K562 treated with DMSO at 1 percent for 24 hours (cell line): Measurements from ENCODE around the gene IKBKE. TPM values are rescaled to one million over a fixed set of nuclear protein-coding genes. Genes with fewer than 3 reads are reported as not detected.

Experiments used
- total RNA-seq: library from RNA; unstranded; fragments of 300-600 nt; gene quantifications from 2 replicates; pipeline ENCODE4 v1.2.3, GENCODE V29; 2022; ENCODE audit warnings: low read depth; ENCODE audit not compliant: insufficient read depth

The IKBKE gene
- total RNA-seq = 16.1 and 21.1 TPM in 2 replicates

GRCh38 chr1:206469933-206470691 lies at the start of gene IKBKE:
TSS of gene IKBKE (plus strand) at chr1:206470476. CDS start at chr1:206473228, 2,752 bp downstream.

DNA sequence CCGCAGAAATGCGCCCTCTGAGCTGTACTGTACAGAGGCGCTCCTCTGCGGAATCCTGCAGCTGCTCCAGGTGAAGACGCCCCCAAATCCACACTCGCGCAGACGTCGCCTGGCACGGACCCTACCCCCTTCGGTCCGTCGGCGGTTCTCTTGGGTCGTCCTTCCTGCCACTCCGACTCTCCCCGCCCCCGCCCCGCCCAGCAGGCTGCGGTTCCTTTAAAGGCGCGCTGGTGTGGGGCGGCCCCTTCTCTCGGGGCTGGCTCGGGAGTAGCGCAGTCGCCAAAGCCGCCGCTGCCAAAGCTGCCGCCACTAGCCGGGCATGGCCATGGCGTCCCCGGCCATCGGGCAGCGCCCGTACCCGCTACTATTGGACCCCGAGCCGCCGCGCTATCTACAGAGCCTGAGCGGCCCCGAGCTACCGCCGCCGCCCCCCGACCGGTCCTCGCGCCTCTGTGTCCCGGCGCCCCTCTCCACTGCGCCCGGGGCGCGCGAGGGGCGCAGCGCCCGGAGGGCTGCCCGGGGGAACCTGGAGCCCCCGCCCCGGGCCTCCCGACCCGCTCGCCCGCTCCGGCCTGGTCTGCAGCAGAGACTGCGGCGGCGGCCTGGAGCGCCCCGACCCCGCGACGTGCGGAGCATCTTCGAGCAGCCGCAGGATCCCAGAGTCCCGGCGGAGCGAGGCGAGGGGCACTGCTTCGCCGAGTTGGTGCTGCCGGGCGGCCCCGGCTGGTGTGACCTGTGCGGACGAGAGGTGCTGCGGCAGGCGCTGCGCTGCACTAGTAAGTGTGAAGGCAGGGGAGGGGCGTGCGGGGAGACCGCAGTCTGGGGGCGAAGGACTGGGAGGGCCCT lies 37.2 kb downstream of the IKBKE start, which contains the start of gene RASSF5:
RASSF5 (plus strand) TSS at position 248 of the 846 bp plus-strand sequence; CDS start at position 320, 72 bp downstream.

Other genes starting within 250 kb of the IKBKE start
- 81.5 and 82.4 TPM in 2 replicates for gene RASSF5, start 37.1 kb downstream of the IKBKE start, total RNA-seq
- 85.7 and 88.2 TPM in 2 replicates for gene EIF2D, start 142.0 kb downstream of the IKBKE start, total RNA-seq
- 20.8 and 22.0 TPM in 2 replicates for gene DYRK3, start 165.1 kb downstream of the IKBKE start, total RNA-seq
- gene MAPKAPK2, start 214.4 kb downstream of the IKBKE start, total RNA-seq = 103 and 107 TPM in 2 replicates